Body of pancreas (tissue), 4 donors: ENCODE data around the gene LGI2.

Experiments
- CTCF ChIP-seq, 7 experiments: fragments of 450-650 bp in 4 of 7; fragments of 200-600 bp in 3 of 7; sonication (generic) in 3 of 7; IDR thresholded peaks; one replicate each; pipeline ENCODE4 v1.5.1; 2016 to 2019; ENCODE audit warnings: antibody characterized with exemption in 7 of 7
- POLR2A ChIP-seq, 3 donors: fragments of 450-650 bp; IDR thresholded peaks; one replicate each; pipeline ENCODE4 v1.6.1; 2016; ENCODE audit warnings: antibody characterized with exemption in 3 of 3, mild to moderate bottlenecking in 2 of 3

DNA sequence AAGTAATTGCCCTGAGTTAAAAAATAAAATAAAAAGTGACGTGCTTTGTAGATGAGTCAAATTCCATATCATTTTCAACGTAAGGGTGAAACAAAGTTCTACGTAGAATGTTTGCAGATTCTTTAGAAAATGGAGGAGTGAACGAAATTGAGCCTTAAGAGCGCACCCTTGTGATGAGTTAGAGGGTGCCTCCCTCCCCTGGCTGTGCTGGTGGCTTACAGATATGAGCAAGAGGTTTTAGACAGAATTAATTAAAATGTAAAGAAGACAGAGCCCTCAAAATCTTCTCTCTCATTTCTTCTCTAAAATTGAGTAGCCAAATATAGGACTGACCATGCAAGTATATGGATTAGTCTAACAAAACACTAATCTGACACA lies 30.2 kb upstream of the LGI2 start:
- TF ChIP-seq POLR2A (IDR thresholded peaks at IDR 0.05) (no peak), CTCF (IDR thresholded peaks at IDR 0.05) (no peak)
